Neural progenitor cell (in vitro differentiated cells): ENCODE results near the gene PGRMC2. TPM values are rescaled to one million over a fixed set of nuclear protein-coding genes. Genes with fewer than 3 reads are reported as not detected.

ENCODE experiments used
- DNase-seq: peaks from one replicate; pipeline ENCODE4 v3.0.0-alpha.2; 2016; ENCODE audit warnings: low spot score
- H2AFZ ChIP-seq: fragments of 200-600 bp; sonication (generic); replicated peaks from 2 replicates; pipeline ENCODE4 v1.6.1; 2016; ENCODE audit warnings: antibody characterized with exemption
- H3F3A ChIP-seq: fragments of 200-600 bp; sonication (generic); 2 replicates; pipeline ENCODE4 v1.6.1; 2016; ENCODE audit warnings: antibody characterized with exemption, low read depth
- H3K27ac ChIP-seq: fragments of 200-600 bp; sonication (generic); 2 replicates; pipeline ENCODE4 v1.5.1; 2016; ENCODE audit warnings: mild to moderate bottlenecking
- H3K27me3 ChIP-seq: fragments of 200-600 bp; sonication (generic); 2 replicates; pipeline ENCODE4 v1.6.1; 2016; ENCODE audit warnings: mild to moderate bottlenecking, moderate library complexity
- H3K36me3 ChIP-seq: fragments of 200-600 bp; sonication (generic); 2 replicates; pipeline ENCODE4 v1.5.1; 2016
- H3K4me1 ChIP-seq: fragments of 200-600 bp; sonication (generic); 2 replicates; pipeline ENCODE4 v1.6.1; 2016; ENCODE audit warnings: mixed run types
- H3K4me2 ChIP-seq: fragments of 200-600 bp; sonication (generic); 2 replicates; pipeline ENCODE4 v1.6.1; 2016
- H3K4me3 ChIP-seq: fragments of 200-600 bp; sonication (generic); 2 replicates; pipeline ENCODE4 v1.5.1; 2016
- H3K79me2 ChIP-seq: fragments of 200-600 bp; sonication (generic); 2 replicates; pipeline ENCODE4 v1.6.1; 2016; ENCODE audit warnings: low read depth
- H3K9ac ChIP-seq: fragments of 200-600 bp; sonication (generic); 2 replicates; pipeline ENCODE4 v1.6.1; 2016
- H3K9me3 ChIP-seq: fragments of 200-600 bp; sonication (generic); 2 replicates; pipeline ENCODE4 v1.5.1; 2016; ENCODE audit warnings: low read depth
- H4K20me1 ChIP-seq: fragments of 200-600 bp; sonication (generic); 2 replicates; pipeline ENCODE4 v1.6.1; 2016; ENCODE audit warnings: low read depth
- H3K27ac Mint-ChIP-seq: 3 replicates; pipeline ENCODE4 v1.8.0; 2021; ENCODE audit warnings: mixed read lengths
- H3K27me3 Mint-ChIP-seq: 2 replicates; pipeline ENCODE4 v1.8.0; 2022; ENCODE audit warnings: low read depth, mild to moderate bottlenecking, inconsistent platforms, moderate library complexity, mixed read lengths; ENCODE audit not compliant: insufficient read depth
- H3K36me3 Mint-ChIP-seq: 3 replicates; pipeline ENCODE4 v1.8.0; 2021; ENCODE audit warnings: mixed read lengths
- H3K4me1 Mint-ChIP-seq: 3 replicates; pipeline ENCODE4 v1.8.0; 2021; ENCODE audit warnings: mixed read lengths
- H3K4me3 Mint-ChIP-seq: 3 replicates; pipeline ENCODE4 v1.8.0; 2021; ENCODE audit warnings: mild to moderate bottlenecking, moderate library complexity, mixed read lengths
- H3K9me3 Mint-ChIP-seq: 3 replicates; pipeline ENCODE4 v1.8.0; 2020; ENCODE audit warnings: mixed read lengths
- EZH2 ChIP-seq: fragments of 200-600 bp; sonication (generic); IDR thresholded peaks from 2 replicates; pipeline ENCODE4 v1.6.1; 2017; ENCODE audit warnings: antibody characterized with exemption, mild to moderate bottlenecking, moderate library complexity
- EZH2phosphoT487 ChIP-seq: fragments of 200-600 bp; sonication (generic); IDR thresholded peaks from 2 replicates; pipeline ENCODE4 v1.6.1; 2017; ENCODE audit warnings: antibody characterized with exemption
- total RNA-seq: library from RNA; depleted of rRNA; stranded (reverse); fragments of >200 nt; gene quantifications from 2 replicates; pipeline ENCODE4 v1.2.3, GENCODE V29; 2015; ENCODE audit warnings: low replicate concordance
- TF ChIP-seq, protein P1 (sequence below): fragments of 200-600 bp; sonication (generic); IDR thresholded peaks from 2 replicates; pipeline ENCODE4 v1.5.1; 2017; ENCODE audit warnings: antibody characterized with exemption, mild to moderate bottlenecking

The PGRMC2 gene
- total RNA-seq, 1 donor from 2014 or later, result 58.8 TPM

- Mint-ChIP-seq H3K4me3 (no peak overlapping the region), H3K27ac (no peak overlapping the region), H3K9me3 (no peaks in the 10 kb centered on the region), H3K36me3 (no peaks in the 10 kb centered on the region), H3K27me3 (no peaks in the 10 kb centered on the region), H3K4me1 (no peaks in the 10 kb centered on the region)
- Histone ChIP-seq H3F3A (peaks cover 9% of the 10 kb centered on the region), H2AFZ (no peak overlapping the region), H4K20me1 (no peaks in the 10 kb centered on the region), H3K36me3 (no peaks in the 10 kb centered on the region), H3K4me1 (peaks cover 6% of the 10 kb centered on the region), H3K79me2 (no peaks in the 10 kb centered on the region), H3K4me2 (no peak overlapping the region), H3K9me3 (no peaks in the 10 kb centered on the region), H3K9ac (no peak overlapping the region), H3K27me3 (no peaks in the 10 kb centered on the region), H3K4me3 (no peak overlapping the region), H3K27ac (no peak overlapping the region)
- no peak for DNase-seq
- no peak for TF ChIP-seq EZH2
- TF ChIP-seq EZH2phosphoT487, result no peak
- TF ChIP-seq, protein P1, sequence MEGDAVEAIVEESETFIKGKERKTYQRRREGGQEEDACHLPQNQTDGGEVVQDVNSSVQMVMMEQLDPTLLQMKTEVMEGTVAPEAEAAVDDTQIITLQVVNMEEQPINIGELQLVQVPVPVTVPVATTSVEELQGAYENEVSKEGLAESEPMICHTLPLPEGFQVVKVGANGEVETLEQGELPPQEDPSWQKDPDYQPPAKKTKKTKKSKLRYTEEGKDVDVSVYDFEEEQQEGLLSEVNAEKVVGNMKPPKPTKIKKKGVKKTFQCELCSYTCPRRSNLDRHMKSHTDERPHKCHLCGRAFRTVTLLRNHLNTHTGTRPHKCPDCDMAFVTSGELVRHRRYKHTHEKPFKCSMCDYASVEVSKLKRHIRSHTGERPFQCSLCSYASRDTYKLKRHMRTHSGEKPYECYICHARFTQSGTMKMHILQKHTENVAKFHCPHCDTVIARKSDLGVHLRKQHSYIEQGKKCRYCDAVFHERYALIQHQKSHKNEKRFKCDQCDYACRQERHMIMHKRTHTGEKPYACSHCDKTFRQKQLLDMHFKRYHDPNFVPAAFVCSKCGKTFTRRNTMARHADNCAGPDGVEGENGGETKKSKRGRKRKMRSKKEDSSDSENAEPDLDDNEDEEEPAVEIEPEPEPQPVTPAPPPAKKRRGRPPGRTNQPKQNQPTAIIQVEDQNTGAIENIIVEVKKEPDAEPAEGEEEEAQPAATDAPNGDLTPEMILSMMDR, result no peak
Measured at GRCh38 chr4:128333309-128334018, 45.9 kb upstream of the PGRMC2 start.

DNA sequence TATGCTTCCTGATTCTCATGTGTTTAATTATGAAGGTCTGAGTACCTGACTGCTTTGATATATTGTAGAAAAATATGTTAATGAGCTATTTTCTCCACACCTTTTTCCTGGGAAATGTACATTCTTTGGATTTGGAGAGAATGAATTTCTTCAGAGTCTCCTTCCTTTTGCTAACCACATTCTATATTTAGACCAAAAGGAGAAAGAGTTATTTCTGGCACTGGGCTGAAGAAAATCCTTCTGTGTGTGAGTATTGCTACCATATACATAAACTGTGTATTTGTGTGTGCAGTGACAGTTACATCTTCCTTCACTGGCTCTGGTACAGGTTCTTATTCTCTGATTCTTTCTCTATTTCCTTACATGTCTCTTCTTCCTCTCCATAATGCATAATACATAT, 44.5 kb upstream of the PGRMC2 start:
- Histone ChIP-seq H4K20me1 (no peaks in the 10 kb centered on the region), H3K79me2 (no peaks in the 10 kb centered on the region), H3K4me1 (peaks cover 20% of the 10 kb centered on the region), H3K36me3 (no peaks in the 10 kb centered on the region), H3K9me3 (no peaks in the 10 kb centered on the region), H3K27ac (no peak overlapping the region), H3K9ac (no peak overlapping the region), H3K27me3 (no peaks in the 10 kb centered on the region), H2AFZ (no peak overlapping the region), H3F3A (peaks cover 23% of the 10 kb centered on the region), H3K4me2 (no peak overlapping the region), H3K4me3 (no peak overlapping the region)
- Mint-ChIP-seq H3K9me3 (no peaks in the 10 kb centered on the region), H3K27ac (no peak overlapping the region), H3K4me3 (no peak overlapping the region), H3K4me1 (peaks cover 10% of the 10 kb centered on the region), H3K36me3 (no peaks in the 10 kb centered on the region), H3K27me3 (no peaks in the 10 kb centered on the region)
- TF ChIP-seq, protein P1, result no peak
- TF ChIP-seq EZH2 (no peak), EZH2phosphoT487 (no peak)
- DNase-seq, result no peak

DNA sequence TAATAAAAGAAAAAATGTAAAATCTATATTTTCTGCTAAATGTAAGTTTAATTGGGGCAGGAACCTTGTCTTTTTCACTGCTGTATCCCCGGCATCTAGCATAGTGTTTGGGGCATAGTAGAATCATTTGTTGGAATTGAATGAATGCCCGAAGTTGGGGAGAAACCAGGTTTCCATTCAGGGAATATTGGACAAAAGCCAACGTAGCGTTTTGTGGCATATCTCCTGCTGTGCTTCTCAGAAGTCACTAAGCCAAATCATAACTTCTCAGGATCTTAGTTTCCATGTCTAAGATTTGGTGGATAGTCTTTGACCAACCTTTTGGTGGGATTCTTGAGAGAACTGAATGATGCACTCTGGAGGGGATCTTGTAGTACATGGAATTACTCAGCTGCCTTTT, 42.0 kb upstream of the PGRMC2 start:
- H4K20me1 ChIP-seq, result no peaks in the 10 kb centered on the region
- no peak overlapping the region for H3K27ac ChIP-seq
- H3K4me2 ChIP-seq, result no peak overlapping the region
- H3F3A ChIP-seq, result peaks cover 26% of the 10 kb centered on the region
- Mint-ChIP-seq H3K27ac (no peak overlapping the region), H3K36me3 (no peaks in the 10 kb centered on the region), H3K4me1 (peaks cover 10% of the 10 kb centered on the region), H3K9me3 (no peaks in the 10 kb centered on the region), H3K27me3 (no peaks in the 10 kb centered on the region), H3K4me3 (no peak overlapping the region)
- H3K79me2 ChIP-seq, result no peaks in the 10 kb centered on the region
- H3K36me3 ChIP-seq, result no peaks in the 10 kb centered on the region
- H3K9me3 ChIP-seq, result no peaks in the 10 kb centered on the region
- H3K9ac ChIP-seq, result no peak overlapping the region
- no peak for TF ChIP-seq EZH2
- DNase-seq, result no peak
- H3K4me1 ChIP-seq, result peaks cover 24% of the 10 kb centered on the region
- no peaks in the 10 kb centered on the region for H3K27me3 ChIP-seq
- no peak overlapping the region for H2AFZ ChIP-seq
- no peak overlapping the region for H3K4me3 ChIP-seq

DNA sequence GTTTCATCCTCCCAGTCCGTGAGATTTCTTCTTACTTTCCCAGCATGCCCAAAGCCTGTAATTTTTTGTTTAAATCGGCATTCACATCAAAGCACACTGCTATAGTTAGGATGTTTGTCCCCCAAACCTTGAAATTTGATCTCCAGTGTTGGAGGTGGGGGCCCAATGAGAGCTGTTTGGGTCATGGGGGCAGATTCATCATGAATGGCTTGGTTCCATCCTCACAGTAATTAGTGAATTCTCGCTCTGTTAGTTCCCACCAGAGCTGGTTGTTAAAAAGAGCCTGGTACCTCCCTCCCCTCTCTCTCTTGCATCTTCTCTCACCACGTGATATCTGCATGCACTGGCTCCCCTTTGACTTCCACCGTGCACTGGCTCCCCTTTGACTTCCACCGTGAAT, 40.5 kb upstream of the PGRMC2 start:
- peak overlapping the region; percentile 23 for H3K4me3 ChIP-seq
- Mint-ChIP-seq H3K9me3 (no peaks in the 10 kb centered on the region), H3K27me3 (no peaks in the 10 kb centered on the region), H3K36me3 (no peaks in the 10 kb centered on the region), H3K4me3 (no peak overlapping the region), H3K4me1 (peaks cover 10% of the 10 kb centered on the region), H3K27ac (no peak overlapping the region)
- H3K9ac ChIP-seq, result no peak overlapping the region
- peak; percentile 80 for DNase-seq
- no peaks in the 10 kb centered on the region for H3K27me3 ChIP-seq
- peak overlapping the region; percentile 55 for H2AFZ ChIP-seq
- no peaks in the 10 kb centered on the region for H4K20me1 ChIP-seq
- H3F3A ChIP-seq, result peaks cover 26% of the 10 kb centered on the region
- H3K4me1 ChIP-seq, result peaks cover 24% of the 10 kb centered on the region
- H3K27ac ChIP-seq, result peak overlapping the region; percentile 91
- H3K79me2 ChIP-seq, result no peaks in the 10 kb centered on the region
- H3K36me3 ChIP-seq, result no peaks in the 10 kb centered on the region
- H3K9me3 ChIP-seq, result no peaks in the 10 kb centered on the region
- H3K4me2 ChIP-seq, result peak overlapping the region; percentile 71
- TF ChIP-seq, protein P1, result no peak
- TF ChIP-seq EZH2, result no peak
- no peak for TF ChIP-seq EZH2phosphoT487
